ENCODE results near the gene OTOG.

Gene OTOG

GRCh38 chr11:17687946-17688670, 141.0 kb downstream of the OTOG start:
- no peak overlapping the region for H3K9ac ChIP-seq
- H3K4me2 ChIP-seq = no peak overlapping the region

GRCh38 chr11:17691550-17691949, 144.5 kb downstream of the OTOG start:
- Histone ChIP-seq H3K27ac (no peak overlapping the region), H4K20me1 (no peaks in the 10 kb centered on the region), H3K36me3 (no peaks in the 10 kb centered on the region), H3K9ac (no peak overlapping the region), H3K9me3 (no peaks in the 10 kb centered on the region), H3K4me2 (no peak overlapping the region), H3K27me3 (no peaks in the 10 kb centered on the region), H3K4me3 (no peak overlapping the region), H3K4me1 (peaks cover 4% of the 10 kb centered on the region; the same call in 1 of the 2 replicates)
- no peak for TF ChIP-seq Cebpa-rat (IDR thresholded peaks at IDR 0.05)

More at GRCh38 chr11:17687946-17688670, 141.0 kb downstream of the OTOG start:
- TF ChIP-seq Cebpa-rat (IDR thresholded peaks at IDR 0.05) = no peak
- H3K9me3 ChIP-seq = no peaks in the 10 kb centered on the region
- H3K27me3 ChIP-seq = no peaks in the 10 kb centered on the region
- H4K20me1 ChIP-seq = no peaks in the 10 kb centered on the region
- no peaks in the 10 kb centered on the region for H3K36me3 ChIP-seq
- no peak overlapping the region for H3K4me3 ChIP-seq
- H3K27ac ChIP-seq = no peak overlapping the region
- H3K4me1 ChIP-seq = peaks cover 4% of the 10 kb centered on the region; the same call in 1 of the 2 replicates

GRCh38 chr11:17691976-17692375, 144.9 kb downstream of the OTOG start:
- Histone ChIP-seq H3K4me1 (peaks cover 4% of the 10 kb centered on the region; the same call in 1 of the 2 replicates), H3K27me3 (no peaks in the 10 kb centered on the region), H3K36me3 (no peaks in the 10 kb centered on the region), H4K20me1 (no peaks in the 10 kb centered on the region), H3K4me3 (no peak overlapping the region), H3K9me3 (no peaks in the 10 kb centered on the region), H3K9ac (no peak overlapping the region), H3K4me2 (no peak overlapping the region), H3K27ac (no peak overlapping the region)
- TF ChIP-seq Cebpa-rat (IDR thresholded peaks at IDR 0.05) = no peak

GRCh38 chr11:17692931-17693330, 145.9 kb downstream of the OTOG start:
- Histone ChIP-seq H3K9ac (no peak overlapping the region), H3K4me3 (no peak overlapping the region), H3K27ac (no peak overlapping the region), H3K4me2 (no peak overlapping the region), H3K4me1 (peaks cover 4% of the 10 kb centered on the region; the same call in 1 of the 2 replicates), H3K27me3 (no peaks in the 10 kb centered on the region), H4K20me1 (no peaks in the 10 kb centered on the region), H3K36me3 (no peaks in the 10 kb centered on the region), H3K9me3 (no peaks in the 10 kb centered on the region)
- no peak for TF ChIP-seq Cebpa-rat (IDR thresholded peaks at IDR 0.05)

GRCh38 chr11:17693531-17693930, 146.5 kb downstream of the OTOG start:
- Histone ChIP-seq H3K9ac (no peak overlapping the region), H3K9me3 (no peaks in the 10 kb centered on the region), H3K4me3 (no peak overlapping the region), H3K4me2 (no peak overlapping the region), H3K4me1 (peaks cover 4% of the 10 kb centered on the region; the same call in 1 of the 2 replicates), H3K27ac (no peak overlapping the region), H3K36me3 (no peaks in the 10 kb centered on the region), H3K27me3 (no peaks in the 10 kb centered on the region), H4K20me1 (no peaks in the 10 kb centered on the region)
- no peak for TF ChIP-seq Cebpa-rat (IDR thresholded peaks at IDR 0.05)

GRCh38 chr11:17694494-17695110, 147.5 kb downstream of the OTOG start:
- Histone ChIP-seq H3K4me3 (no peak overlapping the region), H3K4me2 (no peak overlapping the region), H3K36me3 (no peaks in the 10 kb centered on the region), H4K20me1 (no peaks in the 10 kb centered on the region), H3K4me1 (peaks cover 4% of the 10 kb centered on the region; the same call in 1 of the 2 replicates), H3K27me3 (no peaks in the 10 kb centered on the region), H3K27ac (no peak overlapping the region), H3K9me3 (no peaks in the 10 kb centered on the region), H3K9ac (no peak overlapping the region)
- no peak for TF ChIP-seq Cebpa-rat (IDR thresholded peaks at IDR 0.05)

GRCh38 chr11:17695454-17696441, 148.7 kb downstream of the OTOG start:
- H4K20me1 ChIP-seq = no peaks in the 10 kb centered on the region
- H3K4me1 ChIP-seq = peaks cover 4% of the 10 kb centered on the region; the same call in 1 of the 2 replicates
- H3K36me3 ChIP-seq = no peaks in the 10 kb centered on the region
- no peak overlapping the region for H3K4me2 ChIP-seq
- no peaks in the 10 kb centered on the region for H3K27me3 ChIP-seq
- H3K9ac ChIP-seq = no peak overlapping the region
- H3K4me3 ChIP-seq = no peak overlapping the region
- H3K27ac ChIP-seq = no peak overlapping the region
- no peak for TF ChIP-seq Cebpa-rat (IDR thresholded peaks at IDR 0.05)
- H3K9me3 ChIP-seq = no peaks in the 10 kb centered on the region

- Histone ChIP-seq H3K36me3 (no peaks in the 10 kb centered on the region), H3K27me3 (no peaks in the 10 kb centered on the region), H3K9me3 (no peaks in the 10 kb centered on the region), H3K4me1 (peaks cover 4% of the 10 kb centered on the region; the same call in 1 of the 2 replicates), H3K27ac (no peak overlapping the region), H4K20me1 (no peaks in the 10 kb centered on the region), H3K4me2 (no peak overlapping the region), H3K9ac (no peak overlapping the region), H3K4me3 (no peak overlapping the region)
- TF ChIP-seq Cebpa-rat (IDR thresholded peaks at IDR 0.05) = no peak
Measured at GRCh38 chr11:17696741-17697140, 149.7 kb downstream of the OTOG start.

Data from BLaER1 (cell line).